ENCODE results near the gene KIF26B.

DNA sequence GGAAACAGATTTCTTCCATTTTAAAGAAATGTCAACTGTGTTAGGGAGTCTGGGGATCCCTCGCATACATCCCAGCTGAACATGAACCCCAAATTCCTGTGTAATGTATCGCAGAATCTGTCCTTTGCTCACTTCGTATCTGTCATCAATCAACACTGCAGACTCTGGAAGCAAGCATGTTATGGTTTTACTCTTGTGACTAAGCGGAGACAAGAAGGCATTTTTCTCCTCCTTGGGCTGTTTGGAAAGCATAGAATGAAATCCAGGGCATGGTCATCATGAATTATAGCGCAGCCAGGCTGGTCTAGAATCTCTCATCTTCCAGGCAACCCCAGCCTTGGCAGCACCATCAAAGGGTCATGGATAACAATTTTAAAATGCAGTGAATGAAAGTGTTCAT is 290.2 kb downstream of the KIF26B start:
- TF ChIP-seq ESRRG (CRISPR knock-in tag; IDR thresholded peaks at IDR 0.05) = no peak
- no peak for TF ChIP-seq ISL1 (CRISPR knock-in tag; IDR thresholded peaks at IDR 0.05)
- TF ChIP-seq CSDC2 (CRISPR knock-in tag; IDR thresholded peaks at IDR 0.05) = no peak
- no peak for TF ChIP-seq PPARA (CRISPR knock-in tag; IDR thresholded peaks at IDR 0.05; ENCODE audit: borderline replicate concordance)
- TF ChIP-seq, protein P1, sequence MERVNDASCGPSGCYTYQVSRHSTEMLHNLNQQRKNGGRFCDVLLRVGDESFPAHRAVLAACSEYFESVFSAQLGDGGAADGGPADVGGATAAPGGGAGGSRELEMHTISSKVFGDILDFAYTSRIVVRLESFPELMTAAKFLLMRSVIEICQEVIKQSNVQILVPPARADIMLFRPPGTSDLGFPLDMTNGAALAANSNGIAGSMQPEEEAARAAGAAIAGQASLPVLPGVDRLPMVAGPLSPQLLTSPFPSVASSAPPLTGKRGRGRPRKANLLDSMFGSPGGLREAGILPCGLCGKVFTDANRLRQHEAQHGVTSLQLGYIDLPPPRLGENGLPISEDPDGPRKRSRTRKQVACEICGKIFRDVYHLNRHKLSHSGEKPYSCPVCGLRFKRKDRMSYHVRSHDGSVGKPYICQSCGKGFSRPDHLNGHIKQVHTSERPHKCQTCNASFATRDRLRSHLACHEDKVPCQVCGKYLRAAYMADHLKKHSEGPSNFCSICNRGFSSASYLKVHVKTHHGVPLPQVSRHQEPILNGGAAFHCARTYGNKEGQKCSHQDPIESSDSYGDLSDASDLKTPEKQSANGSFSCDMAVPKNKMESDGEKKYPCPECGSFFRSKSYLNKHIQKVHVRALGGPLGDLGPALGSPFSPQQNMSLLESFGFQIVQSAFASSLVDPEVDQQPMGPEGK (CRISPR knock-in tag; IDR thresholded peaks at IDR 0.05; ENCODE audit: borderline replicate concordance) = no peak
- TF ChIP-seq, protein P2, sequence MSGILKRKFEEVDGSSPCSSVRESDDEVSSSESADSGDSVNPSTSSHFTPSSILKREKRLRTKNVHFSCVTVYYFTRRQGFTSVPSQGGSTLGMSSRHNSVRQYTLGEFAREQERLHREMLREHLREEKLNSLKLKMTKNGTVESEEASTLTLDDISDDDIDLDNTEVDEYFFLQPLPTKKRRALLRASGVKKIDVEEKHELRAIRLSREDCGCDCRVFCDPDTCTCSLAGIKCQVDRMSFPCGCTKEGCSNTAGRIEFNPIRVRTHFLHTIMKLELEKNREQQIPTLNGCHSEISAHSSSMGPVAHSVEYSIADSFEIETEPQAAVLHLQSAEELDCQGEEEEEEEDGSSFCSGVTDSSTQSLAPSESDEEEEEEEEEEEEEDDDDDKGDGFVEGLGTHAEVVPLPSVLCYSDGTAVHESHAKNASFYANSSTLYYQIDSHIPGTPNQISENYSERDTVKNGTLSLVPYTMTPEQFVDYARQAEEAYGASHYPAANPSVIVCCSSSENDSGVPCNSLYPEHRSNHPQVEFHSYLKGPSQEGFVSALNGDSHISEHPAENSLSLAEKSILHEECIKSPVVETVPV (CRISPR knock-in tag; IDR thresholded peaks at IDR 0.05) = no peak
- TF ChIP-seq TOX (CRISPR knock-in tag; IDR thresholded peaks at IDR 0.05; ENCODE audit: borderline replicate concordance) = no peak

All from SK-N-SH treated with all-trans-retinoic acid at 6 μM for 48 hours (cell line).